Fibroblast of lung (primary cell): ENCODE results near the gene PDCD7.

Experiments used
- EZH2 ChIP-seq: IDR thresholded peaks from 2 replicates; pipeline ENCODE4 v1.5.1; 2012; ENCODE audit warnings: low read length, control low read depth, mild to moderate bottlenecking; ENCODE audit errors: missing control alignments
- TF ChIP-seq, protein P1 (sequence below), 2 donors: IDR thresholded peaks in 1 of 2; conservative IDR thresholded peaks in 1 of 2; 1 replicate in 1 of 2; 2 replicates in 1 of 2; pipeline ENCODE4 v1.5.1; 2011 to 2012; ENCODE audit warnings: low read length in 2 of 2, control low read depth in 1 of 2, inconsistent platforms in 1 of 2, low read depth in 1 of 2, mild to moderate bottlenecking in 1 of 2

DNA sequence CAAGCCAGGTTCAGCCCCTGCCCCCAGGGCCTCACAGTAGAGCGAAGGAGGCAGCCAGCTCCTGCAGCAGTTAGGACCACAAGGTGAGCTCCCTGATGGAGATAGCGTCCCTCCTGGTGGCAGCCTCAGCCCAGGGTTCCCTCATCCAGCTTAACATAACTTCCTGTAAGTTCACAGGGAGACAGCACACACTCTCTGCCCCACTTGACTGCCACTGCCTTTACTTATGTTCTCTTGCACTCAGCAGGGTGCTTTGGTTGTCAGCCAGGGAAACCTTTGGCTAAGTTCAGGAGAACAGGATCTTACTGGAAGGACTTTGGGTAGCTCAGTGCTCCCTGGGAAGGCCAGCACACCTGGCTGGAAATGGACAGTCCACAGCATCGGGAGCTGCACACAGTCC is 46.2 kb downstream of the PDCD7 start:
- TF ChIP-seq, protein P1, sequence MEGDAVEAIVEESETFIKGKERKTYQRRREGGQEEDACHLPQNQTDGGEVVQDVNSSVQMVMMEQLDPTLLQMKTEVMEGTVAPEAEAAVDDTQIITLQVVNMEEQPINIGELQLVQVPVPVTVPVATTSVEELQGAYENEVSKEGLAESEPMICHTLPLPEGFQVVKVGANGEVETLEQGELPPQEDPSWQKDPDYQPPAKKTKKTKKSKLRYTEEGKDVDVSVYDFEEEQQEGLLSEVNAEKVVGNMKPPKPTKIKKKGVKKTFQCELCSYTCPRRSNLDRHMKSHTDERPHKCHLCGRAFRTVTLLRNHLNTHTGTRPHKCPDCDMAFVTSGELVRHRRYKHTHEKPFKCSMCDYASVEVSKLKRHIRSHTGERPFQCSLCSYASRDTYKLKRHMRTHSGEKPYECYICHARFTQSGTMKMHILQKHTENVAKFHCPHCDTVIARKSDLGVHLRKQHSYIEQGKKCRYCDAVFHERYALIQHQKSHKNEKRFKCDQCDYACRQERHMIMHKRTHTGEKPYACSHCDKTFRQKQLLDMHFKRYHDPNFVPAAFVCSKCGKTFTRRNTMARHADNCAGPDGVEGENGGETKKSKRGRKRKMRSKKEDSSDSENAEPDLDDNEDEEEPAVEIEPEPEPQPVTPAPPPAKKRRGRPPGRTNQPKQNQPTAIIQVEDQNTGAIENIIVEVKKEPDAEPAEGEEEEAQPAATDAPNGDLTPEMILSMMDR (conservative IDR thresholded peaks at IDR 0.05 in 1 of 2, IDR thresholded peaks at IDR 0.05 in 1 of 2; ENCODE audit: low read depth in 1 of 2, low read length in 2 of 2), result no peak
- TF ChIP-seq EZH2, result no peak
